NAMALWA (cell line): ENCODE results near the gene HSPA1A.
"Not testable (repeated sequence)": the region's sequence is repeated elsewhere in the genome, so short reads cannot be mapped to it uniquely, and the experiment has no call there.

Experiments
- DNase-seq: peaks from one replicate; pipeline ENCODE4 v3.0.0-alpha.2; 2015; ENCODE audit warnings: low spot score

The HSPA1A gene

DNA sequence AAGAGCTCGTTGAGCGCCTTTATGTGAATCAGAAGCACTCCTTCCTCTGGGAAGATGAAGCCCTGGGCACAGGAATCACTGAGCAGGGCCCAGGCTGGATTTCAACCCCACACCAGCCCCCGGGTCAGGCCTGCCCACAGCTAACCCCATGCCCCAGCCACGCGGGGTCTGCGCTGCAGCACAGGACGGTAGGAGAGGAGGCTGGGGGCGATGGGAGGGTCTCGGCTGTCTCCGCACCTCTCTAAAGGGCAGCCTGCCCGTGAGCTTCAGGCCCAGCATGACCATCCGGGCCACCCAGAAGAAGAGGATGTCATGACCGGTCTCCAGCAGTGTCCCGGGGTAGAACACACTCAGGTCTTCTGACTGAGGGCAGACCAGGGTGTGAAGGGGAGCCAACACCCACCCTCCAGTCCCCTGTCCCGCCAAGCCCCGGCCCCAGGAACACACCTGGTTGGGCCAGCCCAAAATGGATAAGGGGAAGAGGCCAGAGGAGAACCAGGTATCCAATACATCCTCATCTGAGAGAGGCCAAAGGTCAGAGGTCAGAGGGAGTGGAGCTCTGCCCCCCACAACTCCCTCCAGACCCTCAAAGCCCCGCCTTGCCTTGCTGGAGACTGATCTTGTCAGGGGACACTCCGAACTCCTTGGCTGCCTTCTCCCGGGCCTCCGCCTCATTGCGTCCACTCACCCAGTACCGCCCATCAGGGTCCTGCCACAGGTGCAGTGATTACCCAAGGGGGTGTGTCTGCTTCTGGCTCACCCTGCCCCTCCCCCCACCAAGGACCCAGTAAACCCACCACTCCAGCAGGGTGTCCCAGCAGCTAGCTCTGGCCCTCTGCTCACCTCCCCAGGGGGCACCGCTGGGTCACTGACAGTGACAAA is 33.9 kb upstream of the HSPA1A start:
- no peak for DNase-seq

DNA sequence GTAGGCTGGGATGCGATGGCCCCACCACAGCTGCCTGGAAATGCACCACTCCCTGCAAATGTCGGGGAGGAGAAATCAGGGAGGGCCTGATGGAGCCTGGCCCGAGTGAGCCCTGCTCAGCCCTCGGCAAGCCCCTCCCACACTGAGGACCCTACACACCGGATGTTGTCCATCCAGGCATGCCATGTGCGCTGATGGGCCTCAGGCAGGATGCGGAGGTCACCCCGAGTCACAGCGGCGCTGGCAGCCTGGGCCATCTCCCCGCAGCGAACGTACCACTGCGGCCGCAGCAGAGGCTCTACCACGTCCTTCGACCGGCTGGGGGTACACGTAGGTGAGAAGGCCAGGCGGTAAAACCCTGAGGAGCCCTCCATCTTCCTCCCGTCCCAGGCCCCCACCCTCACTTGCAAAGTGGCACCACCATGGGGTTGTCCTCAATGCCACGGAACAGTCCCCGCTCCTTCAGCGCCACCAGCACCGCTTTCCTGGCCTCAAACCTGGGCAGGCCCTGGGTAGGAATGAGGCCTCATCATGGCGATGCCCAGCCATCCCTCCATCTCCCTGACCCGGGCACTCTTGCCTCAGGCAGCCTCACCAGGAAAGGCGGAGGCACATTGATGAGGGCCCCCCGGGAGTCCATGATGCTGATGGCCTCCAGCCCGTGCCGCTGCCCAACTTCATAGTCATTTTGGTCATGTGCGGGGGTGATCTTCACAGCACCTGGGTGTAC is 33.1 kb upstream of the HSPA1A start:
- no peak for DNase-seq

- DNase-seq = no peak
These were observed 31.0 kb upstream of the HSPA1A start for GRCh38 chr6:31784098-31784925.

GRCh38 chr6:31785475-31785874 is 29.9 kb upstream of the HSPA1A start:
- no peak for DNase-seq

DNA sequence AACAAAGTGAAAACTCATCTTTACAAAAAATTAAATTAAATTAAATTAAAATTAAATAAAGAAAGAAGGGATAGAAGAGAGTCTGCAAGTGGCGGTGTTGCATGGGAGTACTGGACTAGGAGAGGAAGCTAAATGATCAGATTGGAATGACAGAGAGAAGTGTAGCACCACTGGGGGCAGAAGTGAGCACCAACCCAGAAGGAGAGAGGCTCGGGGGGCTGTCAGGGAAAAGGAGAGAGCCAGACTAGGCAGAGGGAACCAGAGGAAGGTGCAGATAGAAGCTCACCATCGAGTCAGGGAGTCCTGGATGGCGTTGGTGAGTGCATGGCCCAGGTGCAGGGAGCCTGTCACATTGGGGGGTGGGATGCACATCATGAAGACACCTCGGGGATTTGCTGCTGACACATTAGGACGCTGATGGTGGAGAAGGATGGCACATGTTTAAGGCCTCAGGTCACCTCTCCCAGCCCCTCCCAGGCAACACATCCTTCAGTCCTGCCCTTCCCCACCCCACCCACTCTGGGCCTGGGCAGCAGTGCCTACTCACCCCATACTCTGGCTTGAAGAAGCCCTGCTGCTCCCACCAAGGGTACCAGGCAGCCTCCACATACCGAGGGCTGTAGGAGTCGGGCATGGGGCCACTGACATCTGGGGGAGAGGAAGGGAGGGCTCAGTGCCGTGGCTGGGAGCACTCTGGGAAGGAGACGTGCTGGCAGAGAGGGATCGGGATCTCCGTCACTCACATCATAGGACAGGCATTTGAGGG is 23.8 kb upstream of the HSPA1A start:
- peak; percentile 73 for DNase-seq

- no peak for DNase-seq
These were observed 23.3 kb upstream of the HSPA1A start for GRCh38 chr6:31792090-31792374.

DNA sequence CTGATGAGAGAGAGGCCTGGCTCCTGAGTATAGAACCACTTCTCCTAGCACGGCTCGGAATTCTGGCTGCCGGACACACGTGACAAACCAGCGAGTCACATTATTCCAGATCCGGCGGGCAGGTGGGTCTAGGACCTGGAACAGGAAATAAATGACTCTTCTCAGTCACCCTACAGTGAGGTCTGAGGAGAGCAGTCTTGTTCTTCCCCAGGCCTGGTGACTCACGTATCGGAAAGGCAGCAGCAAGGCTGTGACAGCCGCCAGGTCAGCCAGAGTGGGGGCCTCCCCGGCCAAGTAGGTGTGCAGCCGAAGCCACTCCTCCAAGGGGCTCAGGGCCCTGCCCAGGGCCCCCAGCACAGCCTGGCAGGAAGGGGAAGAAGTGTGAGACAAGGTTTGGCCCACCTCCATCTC is 22.6 kb upstream of the HSPA1A start:
- DNase-seq = no peak

GRCh38 chr6:31793927-31794245 is 21.5 kb upstream of the HSPA1A start:
- DNase-seq = not testable (repeated sequence)

DNA sequence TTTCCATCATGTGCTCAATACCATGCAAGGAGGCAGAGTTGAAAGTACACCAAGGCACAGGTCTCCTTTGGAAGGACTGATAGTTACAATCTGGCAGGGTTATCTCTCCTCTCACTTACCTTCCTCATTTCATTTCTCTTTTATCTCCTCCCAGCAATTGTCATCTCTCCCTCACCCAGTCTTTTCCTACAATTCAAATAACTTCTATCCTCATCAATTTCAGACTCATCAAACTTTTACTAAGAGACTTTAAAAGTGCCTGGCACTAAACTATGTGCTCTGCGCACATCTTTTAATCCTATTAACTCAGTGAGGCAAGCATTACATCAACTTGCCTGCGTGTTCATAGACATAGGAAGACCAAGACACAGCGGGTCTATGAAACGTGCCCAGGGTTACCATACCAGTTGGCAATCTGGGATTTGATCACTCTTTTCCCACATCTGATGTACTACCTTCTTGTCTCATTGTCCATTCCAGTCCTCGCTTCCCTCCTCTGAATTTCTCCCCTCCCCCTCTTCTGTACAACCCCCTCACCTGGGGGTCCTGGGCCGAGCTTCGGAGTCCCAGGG is 21.0 kb upstream of the HSPA1A start:
- DNase-seq = peak; percentile 61

DNA sequence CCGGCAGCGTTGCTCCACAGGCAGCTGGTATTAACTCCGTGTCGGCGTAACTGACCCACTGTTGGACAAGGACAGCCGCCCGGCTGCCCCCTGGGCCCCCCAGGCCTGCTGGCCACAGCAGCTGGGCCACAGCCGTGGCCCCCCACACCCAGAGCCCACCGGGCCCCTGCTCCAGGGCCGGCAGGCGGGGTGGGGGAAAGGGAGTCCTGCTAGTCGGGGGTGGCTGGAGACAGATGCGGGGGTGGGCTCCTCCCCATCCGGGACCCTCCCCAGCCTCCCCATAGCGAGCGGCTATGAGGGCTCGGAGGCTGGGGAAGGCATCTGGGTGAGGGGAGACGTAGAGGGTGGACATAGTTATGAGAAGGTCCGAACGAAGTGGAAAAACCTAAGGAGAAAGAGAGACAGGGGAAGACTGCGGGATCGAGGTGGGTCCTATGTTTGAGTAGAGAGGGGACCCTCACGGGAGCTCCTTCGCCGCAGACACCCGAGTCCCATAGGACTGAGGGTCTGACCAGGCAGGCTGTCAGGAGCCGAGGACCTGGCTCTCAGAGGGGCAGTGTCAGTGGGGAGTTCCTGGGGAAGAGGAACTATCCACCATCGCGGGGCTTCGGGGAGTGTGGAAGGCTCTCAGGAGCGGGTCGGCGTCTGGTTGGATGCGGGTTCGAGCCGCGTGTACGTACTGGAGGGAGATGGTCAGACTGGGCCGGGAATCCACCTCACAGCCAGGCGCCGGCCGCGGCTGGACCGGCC is 20.3 kb upstream of the HSPA1A start:
- DNase-seq = no peak

GRCh38 chr6:31795616-31796298 is 19.6 kb upstream of the HSPA1A start, which contains the start of gene VARS1:
TSS of gene VARS1 (minus strand) at chr6:31795752. CDS start at chr6:31795217, 535 bp downstream.
- DNase-seq = peak; percentile 84

- DNase-seq = no peak
These were observed 18.4 kb upstream of the HSPA1A start for GRCh38 chr6:31796993-31797385.

DNA sequence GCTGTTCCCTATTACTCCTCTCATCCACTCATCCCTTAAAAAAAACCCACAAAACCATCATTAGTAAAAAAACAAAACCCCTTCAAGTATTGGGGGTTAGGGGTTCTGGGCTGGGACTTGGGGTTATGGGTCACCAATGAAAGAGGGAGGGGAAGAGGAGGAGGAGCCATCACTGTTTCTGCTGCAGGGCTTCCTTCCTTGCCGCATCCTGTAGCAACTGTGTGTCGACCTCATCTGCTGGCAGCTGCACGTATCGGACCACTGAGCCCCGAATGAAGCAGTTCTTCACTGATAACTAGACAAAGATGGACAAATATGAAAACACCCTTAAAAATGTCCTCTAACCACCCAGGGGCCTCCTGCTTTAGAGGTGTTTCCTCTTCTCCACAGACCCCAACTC is 17.8 kb upstream of the HSPA1A start:
- DNase-seq = peak; percentile 81

DNA sequence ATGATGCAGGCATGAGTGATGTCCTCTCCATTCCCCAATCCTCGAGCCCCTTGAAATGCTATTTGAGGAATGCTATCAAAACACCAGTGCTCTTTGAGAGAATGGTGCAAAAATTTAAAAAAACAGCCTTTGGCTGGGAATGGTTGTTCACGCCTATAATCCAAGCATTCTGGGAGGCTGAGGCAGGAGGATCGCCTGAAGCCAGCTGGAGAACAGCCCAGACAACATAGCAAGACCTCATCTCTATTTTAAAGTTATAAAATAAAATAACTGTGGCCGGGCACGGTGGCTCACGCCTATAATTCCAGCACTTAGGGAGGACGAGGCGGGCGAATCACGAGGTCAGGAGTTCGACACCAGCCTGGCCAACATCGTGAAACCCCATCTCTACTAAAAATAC is 15.6 kb upstream of the HSPA1A start:
- DNase-seq = no peak

DNA sequence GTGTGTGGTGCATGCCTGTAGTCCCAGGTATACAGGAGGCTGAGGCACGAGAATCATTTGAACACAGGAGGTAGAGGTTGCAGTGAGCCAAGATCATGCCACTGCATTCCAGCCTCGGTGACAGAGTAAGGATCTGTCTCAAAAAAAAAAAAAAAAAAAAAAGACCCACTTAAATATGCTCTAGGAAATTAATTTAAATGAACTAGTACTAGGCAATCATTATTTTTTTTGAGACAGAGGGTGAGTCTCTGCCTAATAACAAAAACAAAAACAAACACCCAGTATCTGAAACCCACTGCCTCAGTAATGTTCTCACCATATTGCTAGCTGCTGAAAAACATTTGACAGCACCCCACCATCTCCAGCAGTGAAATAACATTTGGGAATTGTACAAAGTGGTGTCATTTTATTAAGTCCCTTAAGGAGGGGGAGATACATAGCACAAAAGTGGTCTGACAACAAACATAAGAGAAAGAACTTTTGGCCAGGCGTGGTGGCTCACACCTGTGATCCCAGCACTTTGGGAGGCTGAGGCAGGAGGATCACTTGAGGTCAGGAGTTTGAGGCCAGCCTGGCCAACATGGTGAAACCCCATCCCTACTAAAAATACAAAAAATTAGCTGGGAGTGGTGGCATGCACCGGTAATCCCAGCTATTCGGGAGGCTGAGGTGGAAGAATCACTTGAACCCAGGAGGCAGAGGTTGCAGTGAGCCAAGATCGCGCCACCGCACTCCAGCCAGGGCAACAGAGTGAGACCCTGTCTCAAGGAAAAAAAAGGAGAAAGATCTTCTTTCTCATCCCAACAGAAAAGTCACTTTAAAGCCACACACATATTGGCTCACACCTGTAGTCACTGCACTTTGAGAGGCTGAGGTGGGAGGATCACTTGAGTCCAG is 14.1 kb upstream of the HSPA1A start:
- DNase-seq = not testable (repeated sequence)

- no peak for DNase-seq
These were observed 9.3 kb upstream of the HSPA1A start for GRCh38 chr6:31805939-31806469.

DNA sequence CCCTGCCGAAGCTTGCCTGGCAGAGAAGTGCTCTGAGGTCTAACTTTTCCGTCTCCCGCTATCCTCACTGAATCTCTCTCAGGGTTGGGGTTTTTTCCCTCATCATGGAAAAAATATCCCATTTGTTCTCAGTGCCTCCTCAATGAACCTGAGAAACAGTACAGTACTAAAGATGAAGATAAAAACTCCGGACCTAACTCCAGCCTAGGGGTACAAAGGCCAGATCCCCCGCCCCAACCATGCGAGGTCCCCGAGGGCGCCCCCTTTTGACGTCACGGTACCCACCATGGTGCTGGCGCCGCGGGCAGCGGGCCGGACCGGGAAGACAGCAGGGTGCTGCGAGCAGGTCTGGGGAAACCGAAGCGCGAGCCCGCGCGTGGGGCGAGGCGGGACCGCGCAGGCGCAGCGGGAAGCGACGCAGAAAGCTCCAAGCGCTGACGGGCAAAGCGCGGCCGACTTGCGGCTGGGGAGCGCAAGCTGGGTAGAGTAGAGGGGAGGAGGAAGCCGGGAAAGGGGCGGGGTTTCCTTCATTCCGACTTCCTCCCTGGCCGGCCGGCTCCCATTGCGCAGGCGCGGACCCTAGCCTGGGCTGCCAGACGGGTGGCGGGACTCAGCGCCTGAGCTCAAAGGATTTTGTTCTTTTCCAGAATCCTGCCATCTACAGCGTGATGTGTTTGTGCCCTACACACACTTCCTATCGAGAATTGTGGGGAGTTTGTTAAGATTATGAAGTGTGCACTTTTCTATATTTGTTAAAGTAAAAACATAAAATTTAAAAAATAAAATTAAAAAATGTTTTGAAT is 8.7 kb upstream of the HSPA1A start, which contains the start of gene LSM2:
Gene LSM2 (minus strand): TSS at position 497 of the 803 bp plus-strand sequence. CDS start 209 bp downstream, at position 288.
- peak; percentile 96 for DNase-seq

- DNase-seq = not testable (repeated sequence)
These were observed 6.7 kb upstream of the HSPA1A start for GRCh38 chr6:31808599-31808998.
